Fibroblast of the conjunctiva (primary cell): Measurements from ENCODE around the gene CADM2.
"Not testable (repeated sequence)": the region's sequence is repeated elsewhere in the genome, so short reads cannot be mapped to it uniquely, and the experiment has no call there.

Source experiments
- DNase-seq: peaks from one replicate; pipeline ENCODE4 v3.0.0-alpha.2; 2010; ENCODE audit warnings: low read depth

CADM2 gene

DNA sequence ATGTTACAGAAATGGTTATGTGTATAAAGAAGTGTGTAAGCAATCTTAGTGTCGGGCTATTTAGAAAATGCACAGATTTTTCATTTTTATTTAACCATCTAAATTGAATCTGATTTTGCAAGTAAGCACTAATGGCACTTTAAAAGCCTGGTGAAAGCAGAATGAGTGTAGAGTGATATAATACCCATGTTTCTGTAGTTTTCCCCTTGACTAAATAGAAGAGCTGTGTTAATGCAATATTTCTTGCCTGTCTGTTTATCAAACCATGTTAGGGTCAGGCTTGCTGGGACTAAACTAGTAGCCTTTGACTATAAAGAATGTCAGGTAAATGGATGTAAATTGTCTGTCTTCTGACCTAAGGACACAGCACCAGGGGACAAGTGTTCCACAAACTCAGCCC lies 714.0 kb downstream of the CADM2 start:
- no peak for DNase-seq

DNA sequence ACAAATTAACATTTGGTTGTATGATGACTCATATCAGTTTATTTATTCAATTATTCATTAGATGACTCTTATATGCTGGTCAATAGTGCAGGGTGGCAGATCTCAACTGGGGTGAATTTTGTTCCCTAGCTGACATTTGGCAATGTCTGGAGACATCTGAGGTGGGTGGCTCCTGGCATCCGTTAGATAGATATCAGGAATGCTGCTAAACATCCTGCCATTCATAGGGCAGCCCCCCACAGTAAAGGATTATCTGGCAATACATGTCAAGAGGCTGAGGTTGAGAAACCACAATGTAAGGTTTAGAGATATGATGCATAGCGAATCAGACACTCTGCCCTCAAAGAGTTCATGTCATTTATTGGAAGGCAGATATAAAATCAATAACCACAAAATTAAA lies 719.9 kb downstream of the CADM2 start:
- DNase-seq: no peak

DNA sequence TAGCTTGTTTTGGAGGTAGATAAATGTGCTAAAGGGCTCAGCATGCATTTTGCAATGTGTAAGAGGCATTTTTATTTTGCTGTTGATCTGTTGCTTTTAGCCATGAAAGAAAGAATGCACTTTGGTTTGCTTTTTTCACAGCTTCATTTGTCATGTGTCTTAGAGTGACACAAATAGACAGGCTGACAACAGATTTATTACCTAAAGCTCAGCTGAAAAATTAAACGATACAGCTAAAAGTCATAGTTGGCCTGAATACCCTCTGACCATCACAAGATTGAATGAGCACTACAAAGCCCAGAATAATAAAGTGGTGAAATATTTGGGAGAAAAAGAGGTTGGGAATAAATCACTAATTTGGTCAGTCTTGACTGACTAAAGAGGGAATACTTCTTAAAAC lies 723.1 kb downstream of the CADM2 start:
- DNase-seq: no peak

DNA sequence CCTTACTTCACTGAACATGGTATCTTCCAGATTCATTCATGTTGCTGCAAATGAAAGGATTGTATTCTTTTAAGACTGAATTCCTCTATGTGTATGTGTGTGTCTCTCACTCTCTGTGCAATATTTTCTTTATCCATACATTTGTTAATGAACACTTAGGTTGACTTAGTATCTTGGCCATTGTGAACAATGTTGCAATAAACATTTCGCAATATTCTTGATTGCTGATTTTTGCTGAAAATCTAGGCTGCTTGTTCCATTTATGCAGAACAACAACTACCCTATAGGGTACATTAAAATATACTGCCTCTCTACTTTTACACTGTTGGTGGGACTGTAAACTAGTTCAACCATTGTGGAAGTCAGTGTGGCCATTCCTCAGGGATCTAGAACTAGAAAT lies 732.4 kb downstream of the CADM2 start:
- no peak for DNase-seq

DNA sequence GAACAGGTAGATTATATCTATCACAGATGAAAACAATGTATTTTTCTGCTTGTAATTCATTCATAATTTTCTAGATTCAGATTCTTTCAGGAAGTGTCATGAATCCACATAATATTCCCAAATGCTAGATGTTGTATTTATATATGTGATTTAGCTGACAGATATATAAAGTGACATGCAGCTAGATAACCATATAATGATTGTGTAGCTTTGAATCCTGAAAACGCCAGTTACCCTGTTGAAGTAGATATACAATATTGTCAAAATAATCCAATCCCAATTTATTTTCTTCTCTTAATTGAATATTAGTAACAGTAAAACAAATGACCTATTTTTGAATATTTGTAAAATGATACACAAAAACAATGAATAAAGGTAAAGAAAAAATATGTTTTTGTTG lies 738.4 kb downstream of the CADM2 start:
- no peak for DNase-seq

DNA sequence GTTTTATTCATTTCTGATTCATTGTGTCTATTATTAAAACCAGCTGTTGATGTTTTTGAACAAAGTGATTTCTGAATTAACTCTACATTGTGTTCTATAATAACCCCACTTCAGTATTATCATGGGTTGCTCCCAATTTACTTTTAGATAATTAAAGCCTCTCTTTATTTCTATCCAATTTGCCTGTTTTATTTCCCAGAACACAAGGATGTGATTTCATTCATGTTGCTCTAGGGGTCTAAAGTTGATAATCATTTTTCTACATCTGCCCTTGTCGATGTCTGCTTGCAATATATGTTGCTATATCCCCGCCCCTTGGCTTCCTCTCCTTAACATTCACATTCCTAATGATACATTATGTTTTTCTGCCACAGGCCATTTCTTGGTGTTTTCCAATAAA lies 747.3 kb downstream of the CADM2 start:
- DNase-seq: no peak

DNA sequence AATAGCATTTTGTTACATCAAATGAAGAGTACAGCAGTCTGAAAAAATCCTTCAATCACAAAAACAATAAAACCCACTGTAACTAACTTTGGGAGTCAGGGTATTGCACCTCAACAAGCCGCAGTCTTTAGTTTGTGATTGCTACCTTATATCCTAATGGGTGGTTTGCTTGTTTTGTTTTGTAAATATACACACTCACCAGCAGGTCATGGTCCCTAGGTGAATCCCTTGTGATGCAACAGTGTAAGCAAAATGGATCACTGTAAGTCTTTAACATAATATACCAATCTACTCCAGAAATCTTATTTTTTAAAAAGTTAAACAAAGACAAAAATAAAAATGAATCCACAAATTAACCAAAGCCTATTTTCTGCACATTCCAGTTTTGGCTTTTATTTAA lies 749.5 kb downstream of the CADM2 start:
- not testable (repeated sequence) for DNase-seq

DNA sequence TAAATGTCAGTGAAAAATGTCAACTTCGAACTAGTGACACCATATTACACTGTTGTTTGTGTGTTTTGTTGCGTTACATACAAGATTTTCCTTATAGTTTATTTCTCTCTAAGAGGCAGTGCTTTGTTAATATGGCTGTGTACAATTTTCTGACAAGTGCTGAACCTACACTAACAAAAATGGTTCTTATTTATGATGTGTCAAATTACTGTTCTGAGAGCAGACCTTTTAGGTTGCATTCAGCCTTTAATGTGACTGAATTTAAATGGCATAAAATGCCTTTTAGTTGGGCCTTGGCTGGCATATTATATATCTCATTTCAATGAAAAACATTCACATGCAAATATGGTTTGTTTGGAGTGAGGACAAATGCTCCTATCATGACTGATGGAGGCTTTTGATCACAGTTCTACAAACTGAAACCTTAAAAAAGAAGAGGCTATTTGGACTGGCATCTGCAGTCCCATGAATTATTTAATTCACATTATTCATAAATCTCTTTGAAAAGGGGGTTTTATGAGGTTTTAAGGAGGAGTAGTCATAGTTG lies 750.6 kb downstream of the CADM2 start:
- no peak for DNase-seq

DNA sequence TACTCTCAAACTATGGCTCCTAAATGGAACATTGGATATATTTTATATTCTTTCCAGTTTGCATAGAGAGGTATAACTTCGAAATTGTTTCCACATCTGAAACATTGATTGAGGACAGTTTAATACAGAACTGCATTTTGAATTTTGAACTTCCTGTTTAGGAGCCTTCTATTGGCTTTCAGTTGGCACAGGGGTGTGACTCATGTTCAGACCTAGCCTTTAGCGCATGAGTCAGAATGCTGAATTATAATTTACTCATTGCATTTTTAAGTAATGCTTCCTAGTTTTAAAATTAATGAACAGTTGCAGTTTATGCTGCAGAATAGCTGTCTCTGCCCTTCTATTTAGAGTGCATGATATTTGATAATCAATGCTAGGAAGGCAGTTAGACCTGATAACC lies 751.7 kb downstream of the CADM2 start:
- DNase-seq: no peak

DNA sequence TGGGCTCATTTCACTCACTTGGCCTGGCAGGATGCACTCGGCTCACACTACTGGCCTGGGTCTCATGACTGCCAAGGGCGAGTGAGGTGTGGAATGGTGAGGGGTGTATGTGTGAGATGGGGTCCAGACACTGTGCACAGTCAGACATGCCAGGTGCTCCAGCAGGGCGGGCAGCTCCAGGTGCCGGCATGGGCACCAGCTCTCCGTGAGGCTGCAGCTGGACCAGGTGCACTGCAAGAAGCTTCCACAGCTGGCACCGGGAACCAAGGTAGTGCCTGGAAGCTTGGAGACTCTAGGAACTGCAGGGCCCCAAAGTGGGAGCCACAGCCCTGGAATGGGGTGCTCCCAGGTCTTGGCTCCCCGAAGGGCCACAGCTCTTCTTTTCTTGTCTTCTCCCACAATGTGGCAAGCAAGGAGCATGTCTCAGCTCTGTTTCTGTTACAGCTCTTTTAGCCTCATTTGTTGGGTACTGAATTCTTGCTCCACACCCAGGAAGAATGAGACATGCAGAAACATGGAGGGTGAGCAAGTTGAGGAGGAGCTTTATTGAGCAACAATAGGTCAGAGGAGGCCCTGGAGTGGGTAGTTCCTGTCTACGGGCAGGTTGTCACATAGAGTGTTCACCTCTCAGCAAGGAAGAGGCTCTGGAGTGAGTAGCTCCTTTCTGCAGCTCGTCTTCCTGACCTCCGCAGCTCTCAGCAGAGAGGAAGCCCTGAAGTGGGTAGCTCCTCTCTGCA lies 762.8 kb downstream of the CADM2 start:
- no peak for DNase-seq

DNA sequence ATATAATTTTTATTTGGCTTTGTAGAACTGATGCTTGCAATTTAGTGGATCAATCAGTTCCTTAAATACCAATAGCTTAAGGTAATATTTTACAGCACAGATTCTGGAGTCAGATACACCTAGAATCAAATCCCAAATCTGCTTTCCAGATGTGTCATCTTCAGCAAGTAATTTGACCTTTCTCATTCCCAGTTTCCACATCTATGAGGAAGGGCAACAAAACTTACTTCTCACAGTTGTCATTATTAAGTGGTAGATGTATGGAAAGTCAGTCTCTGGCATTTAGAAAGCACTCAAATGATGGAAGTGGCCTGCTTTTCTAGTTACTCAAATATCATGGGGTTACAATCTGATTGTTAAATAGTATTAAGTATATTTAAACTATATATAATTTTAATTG lies 767.0 kb downstream of the CADM2 start:
- DNase-seq: no peak

DNA sequence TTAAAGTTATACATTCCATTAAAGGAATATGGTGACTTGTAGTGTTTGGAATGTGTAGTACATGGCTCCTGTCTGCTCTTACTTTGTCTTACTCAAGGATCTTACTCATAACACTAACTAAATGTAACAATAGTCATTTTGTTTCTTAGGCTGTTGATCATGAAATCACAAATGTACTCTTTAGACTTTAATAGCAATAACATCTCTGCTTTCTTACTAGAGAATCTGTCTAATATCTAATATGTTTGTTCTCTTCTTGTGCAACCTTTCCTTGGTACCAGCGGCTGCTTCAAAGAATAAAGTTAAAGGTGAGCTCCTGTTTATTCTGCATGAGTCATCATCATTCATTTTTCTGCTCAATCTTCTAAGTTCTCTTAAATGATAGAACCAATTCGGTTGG lies 767.5 kb downstream of the CADM2 start:
- no peak for DNase-seq

DNA sequence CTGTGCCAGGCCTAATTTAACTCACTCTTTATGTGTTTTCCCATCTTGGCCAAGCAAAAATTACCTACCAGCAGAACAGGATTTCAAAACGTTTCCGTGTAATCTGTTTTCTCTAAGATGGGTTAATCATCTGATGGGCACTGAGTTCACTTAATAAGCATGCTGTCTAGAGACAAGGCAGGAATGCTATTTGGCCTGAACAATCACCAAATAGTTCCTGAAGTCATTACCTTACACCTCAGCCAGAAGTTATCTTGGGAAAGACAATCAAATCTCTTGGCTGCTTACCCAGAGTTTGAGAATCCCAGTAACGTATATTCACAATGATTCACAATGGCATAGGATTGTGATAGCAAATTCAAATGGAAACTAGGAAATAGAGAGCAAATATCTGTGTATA lies 779.1 kb downstream of the CADM2 start:
- DNase-seq: no peak

DNA sequence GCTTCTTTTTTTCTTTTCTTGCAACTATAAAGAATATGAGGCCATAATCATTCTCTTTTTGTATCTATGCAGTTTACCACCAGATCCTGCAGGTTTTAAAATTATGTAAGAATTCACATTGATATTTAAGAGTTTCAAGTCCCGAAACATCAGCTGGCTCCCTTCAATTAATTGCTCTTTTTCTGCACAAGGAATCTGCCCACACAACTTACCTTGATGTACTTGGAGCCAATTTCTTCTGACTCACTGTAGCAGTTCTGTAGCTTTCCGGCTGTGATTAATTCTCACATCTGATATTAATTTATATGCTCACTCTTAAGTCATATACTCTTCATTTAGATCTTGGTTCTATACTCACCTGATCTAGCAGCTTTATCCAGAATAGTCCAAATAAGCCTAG lies 781.8 kb downstream of the CADM2 start:
- DNase-seq: no peak

DNA sequence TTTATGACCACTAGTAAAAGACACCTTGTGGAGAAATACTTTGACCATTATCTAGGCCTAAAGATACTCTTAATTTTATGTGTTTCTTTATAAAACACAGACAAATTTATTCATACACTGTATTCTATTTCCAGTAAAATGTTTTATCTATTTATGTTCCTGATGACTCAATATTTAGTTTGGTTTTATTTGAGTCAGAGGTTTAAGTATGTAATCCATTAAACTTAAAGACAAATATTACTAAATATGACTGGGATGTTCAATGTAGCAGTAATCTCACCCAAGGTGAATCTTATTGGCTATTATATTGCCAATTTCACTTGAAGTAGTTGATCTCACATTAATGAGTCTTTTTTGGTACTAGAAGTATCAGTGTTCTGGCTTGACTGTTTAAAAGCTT lies 799.7 kb downstream of the CADM2 start:
- no peak for DNase-seq

DNA sequence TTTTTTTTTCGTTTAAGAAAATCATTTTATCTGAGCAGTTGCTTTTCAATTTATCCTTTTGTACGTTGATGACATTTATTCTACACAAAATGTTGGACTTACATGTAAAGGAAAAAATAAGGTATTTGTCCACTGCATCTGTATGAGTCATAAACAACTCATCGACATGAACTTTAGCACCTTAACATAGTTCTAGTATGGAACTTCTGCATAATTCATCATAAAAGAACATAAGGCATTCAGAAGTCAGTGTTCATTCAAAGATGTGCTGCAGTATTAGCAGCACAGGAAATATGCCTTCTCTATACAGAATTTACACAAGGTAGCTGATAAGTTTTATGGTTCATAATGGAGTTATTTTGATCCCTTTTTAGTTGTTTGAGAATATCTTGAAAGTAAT lies 801.6 kb downstream of the CADM2 start:
- DNase-seq: no peak

DNA sequence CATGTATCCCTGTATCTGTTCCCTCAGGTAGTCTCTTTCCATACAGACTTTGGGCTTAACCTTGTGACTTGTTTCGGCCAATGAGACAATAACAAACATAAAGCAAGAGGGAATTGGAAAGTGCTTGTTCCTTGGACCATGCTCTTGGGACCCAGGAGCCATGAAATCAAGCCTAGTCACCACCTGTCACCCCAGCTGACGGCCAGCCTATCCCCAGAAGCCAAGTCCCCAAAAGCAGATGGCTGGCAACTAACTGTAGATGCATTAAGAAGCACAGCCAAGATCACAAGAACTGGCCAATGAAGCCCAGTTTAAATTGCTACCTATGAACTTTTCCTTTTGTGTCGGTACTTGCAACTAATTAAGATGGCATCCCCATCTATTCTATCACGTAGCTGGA lies 822.0 kb downstream of the CADM2 start:
- DNase-seq: no peak

DNA sequence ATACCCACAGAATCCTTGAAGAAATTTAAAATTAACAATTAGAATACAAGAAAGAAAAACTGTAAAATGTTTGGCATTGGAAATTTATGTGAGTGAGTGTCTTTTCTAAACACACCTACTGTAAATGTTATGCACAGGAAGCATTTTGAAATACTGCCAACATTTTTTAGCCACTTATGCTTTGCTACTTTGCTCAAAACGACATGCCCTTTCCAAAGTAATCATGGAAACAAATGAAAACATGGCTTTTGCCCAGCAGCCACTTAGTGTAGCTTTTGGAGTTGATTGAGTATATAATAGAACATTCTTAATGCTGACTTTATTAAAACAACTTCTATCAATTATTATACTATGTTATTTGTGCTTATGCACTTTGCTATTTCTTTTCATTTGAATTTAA lies 823.0 kb downstream of the CADM2 start:
- DNase-seq: no peak

DNA sequence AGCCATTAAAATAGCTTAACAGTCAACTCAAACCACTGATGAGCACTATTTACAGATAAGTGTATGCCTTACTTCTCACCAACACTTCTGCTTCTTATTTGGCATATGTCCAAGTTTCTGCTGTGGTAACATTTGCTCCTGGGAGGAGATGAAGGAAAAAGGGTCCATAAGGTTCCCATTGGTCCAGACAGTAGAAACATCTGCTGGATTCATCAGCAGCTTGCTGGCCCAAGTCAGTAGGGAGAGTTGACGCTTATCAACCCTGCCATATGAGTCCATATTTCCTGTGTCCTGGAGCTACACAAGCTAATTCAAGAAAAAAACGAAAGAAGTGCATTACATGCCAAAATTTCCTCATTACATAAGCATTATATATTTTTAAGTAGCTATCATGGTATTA lies 824.5 kb downstream of the CADM2 start:
- DNase-seq: no peak

DNA sequence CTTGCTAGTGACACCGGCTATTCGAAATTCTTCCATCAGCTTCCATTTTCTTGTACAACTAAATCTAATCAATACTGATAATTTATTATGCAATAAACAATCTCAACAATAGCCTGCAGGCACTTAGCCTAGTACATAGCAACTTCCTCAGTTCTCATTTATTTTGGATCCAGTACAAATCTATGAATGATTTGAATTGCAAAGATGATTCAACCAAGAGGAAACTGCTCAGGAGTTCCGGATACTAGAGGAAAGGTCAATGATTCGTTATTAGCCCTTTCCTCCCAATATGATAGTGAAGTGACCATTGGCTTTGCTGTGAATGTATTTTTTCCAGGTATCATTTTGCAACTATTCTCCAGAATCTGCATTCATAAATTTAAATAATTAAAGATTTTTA lies 827.0 kb downstream of the CADM2 start:
- peak; percentile 10 for DNase-seq

DNA sequence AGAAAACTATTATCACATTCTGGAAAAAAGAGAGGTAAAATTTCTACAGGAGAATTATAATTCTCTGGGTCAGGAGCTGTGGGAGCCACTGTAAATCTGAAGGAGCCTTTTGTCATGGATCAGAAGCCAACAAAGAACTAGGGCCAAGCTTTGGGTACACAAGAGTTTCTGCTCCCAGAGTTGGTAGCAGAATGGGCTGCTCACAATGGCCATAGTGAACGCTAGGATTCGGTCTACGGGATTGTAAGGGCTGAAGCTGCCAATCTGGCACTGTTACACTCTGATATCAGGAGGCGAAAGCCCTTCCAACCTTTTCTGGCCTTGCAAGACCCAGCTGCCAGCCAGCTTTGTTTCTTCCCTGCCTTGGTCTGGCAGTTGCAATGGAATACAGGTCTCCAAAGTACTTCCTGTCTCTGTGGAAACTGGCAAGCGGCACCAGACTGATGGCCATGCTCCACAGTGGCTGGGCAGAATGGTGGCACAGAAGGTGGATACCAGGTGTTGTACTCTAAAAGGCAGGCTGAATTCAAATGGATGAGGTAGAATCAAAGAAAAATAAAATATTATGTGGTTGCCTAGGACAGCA lies 831.7 kb downstream of the CADM2 start:
- no peak for DNase-seq

DNA sequence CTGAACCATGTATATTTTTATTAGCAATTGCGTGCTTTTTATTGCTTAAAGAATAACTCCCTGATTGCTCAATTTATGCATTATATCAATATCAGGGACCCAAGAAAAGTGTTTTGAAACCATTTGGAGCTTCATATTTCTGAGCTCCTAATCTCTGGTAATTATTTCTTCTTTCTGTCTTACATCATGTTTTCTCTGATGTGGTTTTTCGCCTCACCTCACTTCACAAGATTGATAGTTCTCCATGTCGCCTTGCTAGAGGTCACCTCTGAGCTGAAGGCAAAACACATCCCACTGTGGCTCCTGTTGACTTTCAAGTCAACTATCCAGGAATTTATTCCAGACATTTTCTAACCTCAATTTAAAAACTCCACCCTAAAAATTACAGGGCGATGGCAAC lies 837.4 kb downstream of the CADM2 start:
- DNase-seq: no peak

DNA sequence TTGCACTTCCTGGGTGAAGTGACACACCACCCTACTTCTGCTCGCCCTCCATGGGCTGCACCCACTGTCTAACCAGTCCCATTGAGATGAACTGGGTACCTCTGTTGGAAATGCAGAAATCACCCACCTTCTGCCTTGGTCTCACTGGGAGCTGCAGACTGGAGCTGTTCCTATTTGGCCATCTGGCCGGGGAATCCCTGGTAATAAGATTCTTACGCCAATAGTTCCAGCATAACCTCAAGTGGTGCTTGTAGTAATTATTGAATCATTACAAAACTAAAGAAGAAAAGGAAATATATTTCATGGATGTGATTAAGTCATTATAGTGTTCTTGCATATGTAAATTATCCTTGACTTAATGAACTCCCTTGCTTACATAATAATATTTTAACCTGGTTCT lies 841.9 kb downstream of the CADM2 start:
- DNase-seq: no peak

DNA sequence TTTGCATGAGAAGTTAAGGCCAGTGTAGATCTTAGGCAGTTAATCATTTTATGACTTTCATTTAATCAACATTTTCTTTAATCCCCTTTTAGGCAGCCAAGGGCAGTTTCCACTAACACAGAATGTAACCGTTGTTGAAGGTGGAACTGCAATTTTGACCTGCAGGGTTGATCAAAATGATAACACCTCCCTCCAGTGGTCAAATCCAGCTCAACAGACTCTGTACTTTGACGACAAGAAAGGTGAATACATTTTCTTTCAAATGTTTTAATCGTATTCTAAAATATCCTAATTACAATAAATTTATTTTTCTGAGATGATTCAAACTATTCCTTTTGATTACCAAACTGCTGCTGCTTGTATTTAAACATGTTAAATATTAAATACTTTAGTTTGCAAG lies 843.2 kb downstream of the CADM2 start:
- no peak for DNase-seq
